HepG2 (cell line): Measurements from ENCODE around the gene AK8. TPM values are rescaled to one million over a fixed set of nuclear protein-coding genes. Genes with fewer than 3 reads are reported as not detected.

Experiments used
- ATAC-seq: fragments of 200-7000 bp; cut with Tn5 transposase; 3 replicates; pipeline ENCODE4 v1.9.1; 2020; ENCODE audit warnings: mild to moderate bottlenecking, moderate library complexity
- BruUV-seq: library from RNA; stranded (reverse); fragments of 400-500 nt; replicated peaks from 2 replicates; lab custom pipeline; 2021; lab: Mats Ljungman, UMichigan
- CTCF ChIA-PET: fragments of 300-600 bp; formaldehyde crosslinking; extraction: SDS; loops from one replicate; lab custom pipeline; 2021; ENCODE audit warnings: low total read pairs, inconsistent platforms, low intra/inter-chr PET ratio; lab: Yijun Ruan, JAX
- POLR2A ChIA-PET: fragments of 350-600 bp; sonication (Branson Sonifier 250); formaldehyde crosslinking; loops from one replicate; lab custom pipeline; 2020; ENCODE audit warnings: antibody characterized with exemption, inconsistent platforms; lab: Yijun Ruan, JAX
- DNase-seq: peaks from one replicate; pipeline ENCODE4 v3.0.0-alpha.2; 2015; ENCODE audit warnings: low spot score
- FAIRE-seq: peaks from 3 replicates; lab custom pipeline; 2011; peaks lifted over from hg19 to GRCh38; lab: Jason Lieb, UNC
- H2AFZ ChIP-seq: one replicate; pipeline ENCODE4 v1.6.1; 2011; ENCODE audit warnings: low read length, inconsistent platforms
- H3K27ac ChIP-seq: fragments of 300-600 bp; 3 replicates; pipeline ENCODE4 v1.8.0; 2011; ENCODE audit warnings: mixed run types, mild to moderate bottlenecking, mixed read lengths, low read length, inconsistent platforms; ENCODE audit not compliant: insufficient read depth; ENCODE audit errors: extremely low read length
- H3K27me3 ChIP-seq, 2 experiments: fragments of 200-600 bp in 1 of 2; 2 replicates in 1 of 2; 3 replicates in 1 of 2; pipeline versions ENCODE4 v1.6.0 to v1.8.0; 2011; ENCODE audit warnings: low read length in 2 of 2, mild to moderate bottlenecking in 2 of 2, moderate library complexity in 2 of 2, inconsistent platforms in 1 of 2; ENCODE audit not compliant: insufficient read depth in 2 of 2, control insufficient read depth in 1 of 2
- H3K36me3 ChIP-seq, 2 experiments: fragments of 200-600 bp in 1 of 2; replicated peaks in 1 of 2; 2 replicates in 1 of 2; 3 replicates in 1 of 2; pipeline versions ENCODE4 v1.5.1 to v1.8.0; 2011; ENCODE audit warnings: low read length in 2 of 2, inconsistent platforms in 1 of 2; ENCODE audit not compliant: insufficient read depth in 2 of 2, control insufficient read depth in 1 of 2
- H3K4me1 ChIP-seq: 2 replicates; pipeline ENCODE4 v1.5.1; 2012; ENCODE audit warnings: low read length, inconsistent platforms; ENCODE audit not compliant: insufficient read depth
- H3K4me2 ChIP-seq: 2 replicates; pipeline ENCODE4 v1.6.0; 2011; ENCODE audit warnings: low read depth, low read length, inconsistent platforms
- H3K4me3 ChIP-seq, 3 experiments: fragments of 200-600 bp in 1 of 3; sonication (generic), shearing (Covaris generic) in 1 of 3; replicated peaks in 1 of 3; 2 replicates each; pipeline ENCODE4 v1.5.1; 2011 to 2016; ENCODE audit warnings: low read length in 3 of 3, inconsistent platforms in 2 of 3, low read depth in 2 of 3, mild to moderate bottlenecking in 2 of 3, control low read depth in 1 of 3, mixed read lengths in 1 of 3; ENCODE audit not compliant: insufficient read depth in 1 of 3
- H3K79me2 ChIP-seq: one replicate; pipeline ENCODE4 v1.6.1; 2011; ENCODE audit warnings: low read length, inconsistent platforms; ENCODE audit not compliant: insufficient read depth
- H3K9ac ChIP-seq: 2 replicates; pipeline ENCODE4 v1.6.0; 2011; ENCODE audit warnings: mild to moderate bottlenecking, low read depth, low read length, inconsistent platforms; ENCODE audit not compliant: insufficient read depth
- H3K9me3 ChIP-seq: 2 replicates; pipeline ENCODE4 v1.5.1; 2012; ENCODE audit warnings: mild to moderate bottlenecking, low read length
- H4K20me1 ChIP-seq: 2 replicates; pipeline ENCODE4 v1.6.0; 2011; ENCODE audit warnings: inconsistent platforms, mild to moderate bottlenecking, low read length, moderate library complexity; ENCODE audit not compliant: insufficient read depth
- AKAP8 ChIP-seq: sonication (generic); formaldehyde crosslinking; IDR thresholded peaks from 2 replicates; pipeline ENCODE4 v1.5.1; 2020; ENCODE audit warnings: mild to moderate bottlenecking, missing genetic modification reagents
- BCL3 ChIP-seq: sonication (generic); formaldehyde crosslinking; IDR thresholded peaks from 2 replicates; pipeline ENCODE4 v1.5.1; 2020; ENCODE audit warnings: mild to moderate bottlenecking, missing genetic modification reagents, moderate library complexity
- CENPT ChIP-seq: sonication (generic); formaldehyde crosslinking; IDR thresholded peaks from 2 replicates; pipeline ENCODE4 v1.8.0; 2022; ENCODE audit warnings: low read depth, mild to moderate bottlenecking, moderate library complexity, missing genetic modification reagents
- ISL2 ChIP-seq: sonication (generic); formaldehyde crosslinking; IDR thresholded peaks from 2 replicates; pipeline ENCODE4 v1.5.0; 2020; ENCODE audit warnings: missing genetic modification reagents
- MLXIP ChIP-seq: sonication (generic); formaldehyde crosslinking; IDR thresholded peaks from 2 replicates; pipeline ENCODE4 v1.9.0; 2021; ENCODE audit warnings: missing genetic modification reagents, borderline replicate concordance
- MXD1 ChIP-seq: sonication (generic); formaldehyde crosslinking; IDR thresholded peaks from 2 replicates; pipeline ENCODE4 v1.4.0; 2020; ENCODE audit warnings: mild to moderate bottlenecking, missing genetic modification reagents
- RNF2 ChIP-seq: fragments of 450-650 bp; conservative IDR thresholded peaks from 2 replicates; pipeline ENCODE4 v1.6.1; 2016; ENCODE audit warnings: low read depth
- ZNF34 ChIP-seq: sonication (generic); formaldehyde crosslinking; IDR thresholded peaks from 2 replicates; pipeline ENCODE4 v1.4.0; 2020; ENCODE audit warnings: mild to moderate bottlenecking, missing genetic modification reagents, borderline replicate concordance
- ZNF572 ChIP-seq: sonication (generic); formaldehyde crosslinking; IDR thresholded peaks from 2 replicates; pipeline ENCODE4 v1.5.1; 2020; ENCODE audit warnings: mild to moderate bottlenecking, missing genetic modification reagents
- ZNF75D ChIP-seq: sonication (generic); formaldehyde crosslinking; IDR thresholded peaks from 2 replicates; pipeline ENCODE4 v1.8.1; 2023; ENCODE audit warnings: missing genetic modification reagents, mild to moderate bottlenecking, borderline replicate concordance
- ZNF780A ChIP-seq: sonication (generic); formaldehyde crosslinking; IDR thresholded peaks from 2 replicates; pipeline ENCODE4 v1.8.0; 2022; ENCODE audit warnings: mild to moderate bottlenecking, missing genetic modification reagents, moderate library complexity
- ZNF891 ChIP-seq: sonication (generic); formaldehyde crosslinking; IDR thresholded peaks from 2 replicates; pipeline ENCODE4 v1.5.0; 2020; ENCODE audit warnings: mild to moderate bottlenecking, missing genetic modification reagents
- WGBS: methylation state at CpG from one replicate; pipeline ENCODE4 v1.1.6; 2017; ENCODE audit warnings: low lambda C conversion rate; 5-methylcytosine and 5-hydroxymethylcytosine counted together
- in situ Hi-C: cut with HindIII; loops from 2 replicates; pipeline ENCODE4 v1.10.0; 2017; ENCODE audit warnings: low pct_unique_long_range_greater_than_20kb; ENCODE audit not compliant: extremely low pct_ligation_motif_present
- intact Hi-C: fragments of 100-400 bp; cut with micrococcal nuclease; formaldehyde crosslinking; loops from one replicate; pipeline ENCODE4 v1.10.0; 2022; ENCODE audit not compliant: unreplicated experiment
- polyA plus RNA-seq, 8 experiments: library from polyadenylated mRNA; depleted of rRNA in 3 of 8; stranded (reverse) in 7 of 8; unstranded in 1 of 8; fragments of >200 nt; fragmentation: Illumina TruSeq in 4 of 8; extraction: Trizol in 4 of 8; gene quantifications; 2 replicates each; pipeline versions ENCODE4 v1.2.1 to v1.2.3, GENCODE V29; 2011 to 2016; ENCODE audit warnings: low read depth in 4 of 8, missing spikeins in 1 of 8, mixed read lengths in 1 of 8; ENCODE audit not compliant: insufficient read depth in 1 of 8
- total RNA-seq, 5 experiments: library from RNA; depleted of rRNA; stranded (reverse); fragments of >200 nt; fragmentation: Illumina TruSeq; extraction: Trizol; gene quantifications; 2 replicates each; pipeline ENCODE4 v1.2.3, GENCODE V29; 2016; ENCODE audit warnings: low read depth in 1 of 5
- TF ChIP-seq, protein P1 (sequence below): sonication (generic); formaldehyde crosslinking; IDR thresholded peaks from 2 replicates; pipeline ENCODE4 v1.5.0; 2020; ENCODE audit warnings: mild to moderate bottlenecking, missing genetic modification reagents, borderline replicate concordance
- TF ChIP-seq, protein P2 (sequence below): sonication (generic); formaldehyde crosslinking; IDR thresholded peaks from 2 replicates; pipeline ENCODE4 v1.5.1; 2020; ENCODE audit warnings: mild to moderate bottlenecking, missing genetic modification reagents, moderate library complexity

The AK8 gene
- total and polyA plus RNA-seq, 2 of the 13 experiments (the other 11 are each of a cell fraction or from before 2014, with no cell fraction given) = 0.11 TPM; not detected in 1

GRCh38 chr9:132861666-132862065 lies 16.4 kb downstream of the AK8 start:
- intact Hi-C loops (no loop called here), in situ Hi-C loops (no loop called here)
- POLR2A ChIA-PET = no interaction called here
- DNase-seq (no peak), ATAC-seq (no peak), FAIRE-seq (no peak)
- peaks cover 1 to 15% of the 10 kb centered on the region in 2 experiments; a peak in 2 of 5 replicates for H3K27me3 ChIP-seq
- H3K4me2 ChIP-seq = no peak overlapping the region
- no TSS peak for BruUV-seq
- H3K27ac ChIP-seq = no peak overlapping the region
- no peaks in the 10 kb centered on the region for H3K9me3 ChIP-seq
- H3K79me2 ChIP-seq = no peaks in the 10 kb centered on the region
- H3K9ac ChIP-seq = no peak overlapping the region
- no peak overlapping the region for H2AFZ ChIP-seq
- H3K4me3 ChIP-seq = no peak overlapping the region
- H3K36me3 ChIP-seq = no peaks in the 10 kb centered on the region
- WGBS = 49% methylated on average over 3 of the region's 3 CpGs
- H4K20me1 ChIP-seq = no peaks in the 10 kb centered on the region
- CTCF ChIA-PET = no interaction called here
- no peaks in the 10 kb centered on the region for H3K4me1 ChIP-seq
- TF ChIP-seq ZNF572 (CRISPR knock-in tag) (no peak), ZNF75D (no peak), ZNF891 (no peak), MLXIP (CRISPR knock-in tag) (no peak), ISL2 (no peak), RNF2 (no peak), CENPT (CRISPR knock-in tag) (no peak), AKAP8 (CRISPR knock-in tag) (no peak), ZNF34 (no peak), BCL3 (CRISPR knock-in tag) (no peak), ZNF780A (CRISPR knock-in tag) (no peak), MXD1 (no peak)
- TF ChIP-seq, protein P1, sequence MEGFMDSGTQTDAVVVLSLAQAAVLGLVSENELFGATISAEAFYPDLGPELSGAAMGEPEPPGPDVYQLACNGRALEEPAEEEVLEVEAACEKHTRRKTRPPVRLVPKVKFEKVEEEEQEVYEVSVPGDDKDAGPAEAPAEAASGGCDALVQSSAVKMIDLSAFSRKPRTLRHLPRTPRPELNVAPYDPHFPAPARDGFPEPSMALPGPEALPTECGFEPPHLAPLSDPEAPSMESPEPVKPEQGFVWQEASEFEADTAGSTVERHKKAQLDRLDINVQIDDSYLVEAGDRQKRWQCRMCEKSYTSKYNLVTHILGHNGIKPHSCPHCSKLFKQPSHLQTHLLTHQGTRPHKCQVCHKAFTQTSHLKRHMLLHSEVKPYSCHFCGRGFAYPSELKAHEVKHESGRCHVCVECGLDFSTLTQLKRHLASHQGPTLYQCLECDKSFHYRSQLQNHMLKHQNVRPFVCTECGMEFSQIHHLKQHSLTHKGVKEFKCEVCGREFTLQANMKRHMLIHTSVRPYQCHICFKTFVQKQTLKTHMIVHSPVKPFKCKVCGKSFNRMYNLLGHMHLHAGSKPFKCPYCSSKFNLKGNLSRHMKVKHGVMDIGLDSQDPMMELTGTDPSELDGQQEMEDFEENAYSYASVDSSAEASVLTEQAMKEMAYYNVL (CRISPR knock-in tag) = no peak
- TF ChIP-seq, protein P2, sequence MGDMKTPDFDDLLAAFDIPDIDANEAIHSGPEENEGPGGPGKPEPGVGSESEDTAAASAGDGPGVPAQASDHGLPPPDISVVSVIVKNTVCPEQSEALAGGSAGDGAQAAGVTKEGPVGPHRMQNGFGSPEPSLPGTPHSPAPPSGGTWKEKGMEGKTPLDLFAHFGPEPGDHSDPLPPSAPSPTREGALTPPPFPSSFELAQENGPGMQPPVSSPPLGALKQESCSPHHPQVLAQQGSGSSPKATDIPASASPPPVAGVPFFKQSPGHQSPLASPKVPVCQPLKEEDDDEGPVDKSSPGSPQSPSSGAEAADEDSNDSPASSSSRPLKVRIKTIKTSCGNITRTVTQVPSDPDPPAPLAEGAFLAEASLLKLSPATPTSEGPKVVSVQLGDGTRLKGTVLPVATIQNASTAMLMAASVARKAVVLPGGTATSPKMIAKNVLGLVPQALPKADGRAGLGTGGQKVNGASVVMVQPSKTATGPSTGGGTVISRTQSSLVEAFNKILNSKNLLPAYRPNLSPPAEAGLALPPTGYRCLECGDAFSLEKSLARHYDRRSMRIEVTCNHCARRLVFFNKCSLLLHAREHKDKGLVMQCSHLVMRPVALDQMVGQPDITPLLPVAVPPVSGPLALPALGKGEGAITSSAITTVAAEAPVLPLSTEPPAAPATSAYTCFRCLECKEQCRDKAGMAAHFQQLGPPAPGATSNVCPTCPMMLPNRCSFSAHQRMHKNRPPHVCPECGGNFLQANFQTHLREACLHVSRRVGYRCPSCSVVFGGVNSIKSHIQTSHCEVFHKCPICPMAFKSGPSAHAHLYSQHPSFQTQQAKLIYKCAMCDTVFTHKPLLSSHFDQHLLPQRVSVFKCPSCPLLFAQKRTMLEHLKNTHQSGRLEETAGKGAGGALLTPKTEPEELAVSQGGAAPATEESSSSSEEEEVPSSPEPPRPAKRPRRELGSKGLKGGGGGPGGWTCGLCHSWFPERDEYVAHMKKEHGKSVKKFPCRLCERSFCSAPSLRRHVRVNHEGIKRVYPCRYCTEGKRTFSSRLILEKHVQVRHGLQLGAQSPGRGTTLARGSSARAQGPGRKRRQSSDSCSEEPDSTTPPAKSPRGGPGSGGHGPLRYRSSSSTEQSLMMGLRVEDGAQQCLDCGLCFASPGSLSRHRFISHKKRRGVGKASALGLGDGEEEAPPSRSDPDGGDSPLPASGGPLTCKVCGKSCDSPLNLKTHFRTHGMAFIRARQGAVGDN (CRISPR knock-in tag) = no peak
